ENCODE data around the gene TCERG1L.
"Not testable (repeated sequence)": the region's sequence is repeated elsewhere in the genome, so short reads cannot be mapped to it uniquely, and the experiment has no call there.

Gene TCERG1L

DNA sequence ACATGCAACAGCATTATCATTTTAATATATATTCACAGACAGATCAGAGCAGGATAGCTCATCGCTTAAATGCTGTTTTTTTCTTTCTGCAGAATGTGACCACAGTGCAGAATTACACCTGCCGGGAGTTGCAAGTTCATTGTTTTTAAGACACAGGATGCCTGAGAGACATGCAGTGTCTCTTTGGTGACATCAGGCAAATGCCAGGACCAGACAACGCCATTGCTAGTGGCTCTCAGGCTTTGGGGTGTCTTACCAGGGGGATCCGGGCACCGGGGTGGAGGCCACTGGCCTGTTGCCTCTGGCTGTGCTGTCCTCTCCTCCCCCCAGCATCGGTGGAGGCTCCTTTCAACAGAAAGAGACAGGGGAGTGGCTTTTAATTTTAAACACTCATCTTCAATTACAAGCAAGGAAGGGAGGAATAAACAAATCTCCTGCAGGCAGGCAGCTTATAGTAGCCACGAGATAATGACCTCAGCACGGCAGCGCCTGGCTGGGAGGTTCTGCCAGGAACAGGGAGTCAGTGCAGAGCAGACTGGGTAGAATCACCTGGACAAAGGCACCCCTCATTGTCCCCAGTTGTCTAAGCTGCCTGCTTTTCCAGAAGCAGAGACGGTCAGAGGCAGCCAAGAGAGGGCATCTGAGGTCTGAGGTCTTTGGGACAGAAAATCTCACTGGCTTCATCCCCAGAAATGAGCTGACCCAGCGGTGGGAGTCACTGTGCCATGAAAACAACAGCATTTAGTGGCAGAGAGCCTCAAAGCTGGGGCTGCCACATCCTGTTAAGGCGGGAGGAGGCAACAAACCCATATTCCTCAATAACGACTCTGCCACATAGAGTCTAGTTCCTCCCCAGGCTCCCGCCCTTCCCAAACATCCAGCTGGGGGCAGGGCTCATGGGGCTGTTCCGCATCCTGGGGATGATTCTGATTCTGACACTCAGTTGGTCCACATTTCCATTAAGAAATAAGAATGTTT lies 148.4 kb downstream of the TCERG1L start:
- DNase-seq (ENCODE audit: low read depth): no peak

DNA sequence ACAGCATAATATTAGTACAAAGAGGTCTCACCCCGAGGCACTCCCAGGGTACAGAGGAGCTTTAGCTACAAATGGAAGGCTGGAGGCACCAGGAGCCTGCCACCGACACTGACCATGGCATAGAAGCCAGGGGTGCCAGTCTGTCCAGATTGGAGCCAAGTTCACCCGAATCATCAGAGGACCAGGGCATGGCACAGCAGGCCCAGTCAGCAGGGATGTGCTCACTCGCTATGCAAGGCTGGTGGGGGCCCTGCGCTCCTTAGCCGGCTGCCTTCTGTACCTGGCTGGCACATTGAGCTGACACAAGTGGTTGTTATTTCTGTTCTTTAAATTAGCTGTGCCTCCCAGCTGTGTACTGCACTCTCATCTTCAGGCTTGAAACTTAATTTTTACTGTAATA lies 149.3 kb downstream of the TCERG1L start:
- DNase-seq (ENCODE audit: low read depth): no peak

DNA sequence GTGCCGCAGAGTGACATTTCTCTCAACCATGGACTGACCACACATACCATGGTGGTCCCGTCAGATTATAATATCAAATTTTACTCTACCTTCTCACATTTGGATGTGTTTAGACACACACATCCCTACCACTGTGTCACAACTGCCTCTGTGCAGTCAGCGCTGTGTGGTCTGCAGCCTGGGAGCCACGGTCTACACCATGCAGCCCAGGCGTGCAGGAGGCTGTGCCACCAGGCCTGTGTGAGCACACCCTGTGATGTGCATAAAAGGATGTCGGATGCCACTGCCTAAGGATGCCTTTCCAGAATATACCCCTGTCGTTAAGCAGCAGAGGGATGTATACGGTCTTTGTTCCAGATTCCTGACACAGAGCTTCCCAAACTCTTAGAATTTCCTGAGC lies 150.4 kb downstream of the TCERG1L start:
- no peak for DNase-seq (ENCODE audit: low read depth)

DNA sequence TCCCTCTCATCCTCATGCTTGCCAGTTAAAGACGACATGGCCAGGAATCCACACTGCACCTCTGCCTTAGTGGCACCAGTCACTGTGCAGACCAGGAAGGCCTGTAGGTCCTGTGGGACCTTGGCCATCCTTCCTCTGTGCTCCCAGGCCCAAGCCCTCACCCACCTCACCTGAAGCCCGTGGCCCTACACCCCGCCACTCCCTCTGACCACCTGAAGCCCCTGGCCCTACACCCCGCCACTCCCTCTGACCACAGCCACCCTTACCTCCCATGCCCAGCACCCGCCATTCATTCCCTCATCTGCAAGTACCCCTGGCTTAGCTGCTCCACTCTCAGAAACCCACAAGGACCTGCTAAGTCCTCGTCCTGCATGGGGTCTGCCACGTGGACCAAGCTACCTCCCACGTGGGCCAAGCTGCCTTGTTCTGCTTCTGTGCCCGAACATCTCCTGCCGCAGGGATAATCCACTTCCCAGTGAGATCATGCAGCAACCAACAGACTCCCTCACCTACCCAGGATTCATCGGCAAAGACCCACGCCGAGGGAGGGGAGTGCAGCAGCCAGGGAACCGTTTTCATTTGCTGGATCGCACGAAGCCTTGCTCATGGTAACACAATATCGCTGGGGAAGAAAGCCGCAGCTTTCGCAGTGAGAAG lies 151.2 kb downstream of the TCERG1L start:
- no peak for DNase-seq (ENCODE audit: low read depth)

DNA sequence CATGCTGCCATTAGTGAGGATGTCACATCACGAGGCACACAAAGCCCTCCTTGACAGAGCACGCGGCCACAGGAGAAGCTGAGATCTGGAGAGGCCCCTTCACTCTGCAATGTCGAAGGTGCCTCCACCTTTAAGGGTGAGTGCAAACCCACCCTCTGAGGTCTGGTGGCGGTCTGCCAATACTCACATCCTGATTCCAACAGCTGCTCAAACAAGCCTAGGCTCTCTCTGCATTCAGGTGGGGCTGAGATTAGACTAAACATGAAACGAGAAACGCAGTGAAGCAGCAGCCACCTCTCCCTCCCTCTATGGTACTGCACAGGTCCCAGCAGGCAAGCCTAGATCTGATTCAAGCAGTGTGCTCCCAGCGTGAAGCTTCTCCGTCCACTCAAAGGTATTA lies 151.8 kb downstream of the TCERG1L start:
- DNase-seq (ENCODE audit: low read depth): no peak

DNA sequence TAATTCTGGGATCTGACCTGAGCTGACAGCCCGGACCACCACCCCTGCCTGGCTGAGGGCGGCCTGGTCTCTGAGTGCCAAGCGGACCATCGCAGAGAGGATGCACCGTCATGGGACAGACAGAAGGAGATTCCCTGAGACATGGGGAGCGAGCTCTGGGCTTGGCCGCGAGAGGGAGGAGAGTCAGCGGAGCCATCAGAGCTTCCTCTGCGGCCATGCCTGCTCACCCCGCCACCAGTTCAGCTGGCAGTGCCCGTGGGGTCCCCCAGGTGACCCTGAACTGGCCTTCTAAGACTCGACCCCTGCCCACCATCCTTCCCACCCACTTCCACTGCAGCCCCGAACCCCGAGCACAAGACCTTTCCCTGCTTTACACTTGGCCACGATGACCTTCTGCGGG lies 152.8 kb downstream of the TCERG1L start:
- no peak for DNase-seq (ENCODE audit: low read depth)

DNA sequence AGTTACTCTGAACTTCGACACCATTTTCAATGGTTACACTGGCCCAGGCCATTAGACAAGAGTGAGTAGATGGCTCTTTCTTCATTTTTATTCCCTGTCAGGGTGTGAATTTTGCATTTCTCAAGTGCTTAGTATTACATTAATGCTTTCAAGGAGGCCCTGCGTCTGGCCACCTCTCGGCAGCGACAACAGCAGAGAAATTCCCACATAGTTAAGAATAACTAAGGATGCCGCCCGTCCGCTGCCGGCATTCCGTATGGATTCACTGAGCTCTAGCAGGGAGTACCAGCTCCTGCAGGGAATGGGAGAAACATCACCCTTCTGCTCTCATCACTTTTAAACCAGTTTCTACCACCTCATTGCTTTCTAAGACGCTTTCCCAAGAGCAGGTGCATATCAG lies 153.6 kb downstream of the TCERG1L start:
- DNase-seq (ENCODE audit: low read depth): no peak

DNA sequence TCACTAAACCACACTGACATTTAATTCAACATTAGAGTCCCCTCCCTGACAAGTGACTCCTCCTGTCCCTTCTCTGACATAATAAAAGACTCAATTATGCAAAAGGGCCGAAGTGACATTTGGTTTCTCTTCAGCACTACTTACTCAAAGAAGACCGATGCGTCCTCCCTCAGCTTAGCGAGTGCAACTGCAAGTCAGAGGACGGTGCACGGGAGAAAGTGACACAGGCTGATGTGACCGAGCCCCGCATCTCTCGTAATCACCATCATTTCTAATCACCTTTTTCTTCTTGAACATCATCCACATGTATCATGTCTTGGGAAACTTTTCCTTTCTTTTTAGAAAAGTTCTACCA lies 155.7 kb downstream of the TCERG1L start:
- DNase-seq (ENCODE audit: low read depth): no peak

DNA sequence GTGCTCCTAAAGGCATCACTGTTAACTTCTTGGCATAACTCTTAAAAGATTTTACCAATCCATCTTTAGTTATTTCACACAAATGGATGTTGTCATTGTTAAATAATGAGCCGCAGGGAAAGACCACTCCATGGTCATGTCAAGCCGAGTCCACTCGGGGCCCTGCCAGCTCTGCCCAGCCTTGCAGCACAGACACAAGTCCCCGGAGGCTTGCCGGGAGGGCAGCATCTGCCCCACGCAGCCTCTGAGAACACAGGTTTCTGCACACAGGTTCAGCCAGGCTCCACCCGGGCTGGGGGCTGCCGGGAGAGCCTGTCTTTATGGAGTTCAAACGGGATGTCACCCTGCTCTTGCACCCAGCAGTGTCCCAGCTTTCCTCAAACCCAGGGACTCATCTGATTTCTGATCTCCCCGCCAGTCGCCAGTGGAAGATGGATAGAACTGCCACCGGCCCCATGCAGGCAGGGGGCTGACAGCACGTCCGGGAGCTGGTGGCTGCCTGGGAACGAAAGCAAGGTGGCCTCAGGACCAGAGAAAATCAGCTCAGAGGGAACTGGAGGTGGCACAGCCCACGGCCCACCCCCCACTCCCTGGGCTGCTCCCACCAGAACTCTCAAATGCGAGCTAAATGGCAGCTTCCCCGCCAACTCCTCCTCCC lies 156.2 kb downstream of the TCERG1L start:
- no peak for DNase-seq (ENCODE audit: low read depth)

DNA sequence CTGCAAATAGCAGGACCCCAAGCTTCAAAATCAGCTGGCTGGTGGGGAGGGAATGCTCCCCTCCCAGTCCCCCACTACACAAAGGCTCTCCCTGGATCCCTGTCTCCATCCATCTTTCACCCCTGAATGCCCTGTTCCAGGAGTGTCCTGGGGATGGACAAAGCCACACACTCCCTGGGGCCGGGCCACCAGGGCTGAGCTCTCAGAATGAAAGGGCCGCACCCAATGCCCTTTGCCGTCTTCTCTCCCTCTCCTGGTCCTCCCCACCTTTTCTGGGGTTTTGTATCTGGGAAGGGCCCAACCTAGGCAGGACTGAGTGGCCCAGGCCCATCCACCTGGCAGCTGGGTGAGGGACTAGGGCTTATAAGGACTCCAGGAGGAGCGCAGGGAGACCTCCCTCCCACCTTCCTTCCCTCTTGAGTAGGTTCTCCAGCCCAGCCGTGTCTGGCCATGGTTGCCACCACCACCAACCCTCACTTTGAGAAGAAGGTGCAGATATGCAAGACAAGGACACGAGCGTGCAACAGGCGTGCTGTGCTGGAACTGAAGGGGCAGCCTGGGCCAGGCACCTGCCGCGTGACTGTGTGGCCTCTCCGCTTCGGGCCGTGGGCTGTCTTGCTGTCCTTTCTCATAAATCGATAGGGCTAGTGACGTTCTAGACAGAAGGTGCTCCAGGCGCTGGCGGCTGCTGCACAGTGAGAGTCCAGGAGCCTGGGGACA lies 157.1 kb downstream of the TCERG1L start:
- DNase-seq (ENCODE audit: low read depth): no peak

DNA sequence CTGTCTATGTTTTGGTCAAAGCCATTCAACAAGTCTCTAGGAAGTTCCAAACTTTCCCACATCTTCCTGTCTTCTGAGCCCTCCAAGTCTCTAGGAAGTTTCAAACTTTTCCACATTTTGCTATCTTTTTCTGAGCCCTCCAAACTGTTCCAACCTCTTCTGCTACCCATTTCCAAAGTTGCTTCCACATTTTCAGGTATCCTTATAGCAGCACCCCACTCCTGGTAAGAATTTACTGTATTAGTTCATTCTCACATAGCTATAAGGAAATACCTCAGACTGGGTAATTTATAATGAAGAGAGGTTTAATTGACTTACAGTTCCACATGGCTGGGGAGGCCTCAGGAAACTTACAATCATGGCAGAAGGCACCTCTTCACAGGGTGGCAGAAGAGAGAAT lies 159.1 kb downstream of the TCERG1L start:
- DNase-seq (ENCODE audit: low read depth): not testable (repeated sequence)

DNA sequence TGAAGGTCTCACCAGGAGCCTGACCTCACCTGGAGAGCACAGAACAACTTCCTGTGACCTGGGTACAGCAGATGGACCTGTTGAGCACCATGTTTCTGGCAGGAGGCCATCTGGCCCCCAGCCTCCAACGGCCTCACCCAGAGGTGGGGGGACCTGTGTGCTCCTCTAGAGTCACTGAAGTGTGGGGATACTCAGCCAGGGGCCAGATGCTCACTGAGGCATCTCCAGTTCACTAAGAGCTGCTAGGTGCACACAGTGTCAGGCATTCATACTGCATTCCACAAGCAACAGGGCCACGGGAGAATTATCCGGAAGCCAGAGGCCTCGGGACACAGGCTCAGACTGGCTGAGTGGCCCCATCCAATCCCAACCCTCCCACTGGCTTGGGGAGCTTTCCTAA lies 161.4 kb downstream of the TCERG1L start:
- DNase-seq (ENCODE audit: low read depth): no peak

DNA sequence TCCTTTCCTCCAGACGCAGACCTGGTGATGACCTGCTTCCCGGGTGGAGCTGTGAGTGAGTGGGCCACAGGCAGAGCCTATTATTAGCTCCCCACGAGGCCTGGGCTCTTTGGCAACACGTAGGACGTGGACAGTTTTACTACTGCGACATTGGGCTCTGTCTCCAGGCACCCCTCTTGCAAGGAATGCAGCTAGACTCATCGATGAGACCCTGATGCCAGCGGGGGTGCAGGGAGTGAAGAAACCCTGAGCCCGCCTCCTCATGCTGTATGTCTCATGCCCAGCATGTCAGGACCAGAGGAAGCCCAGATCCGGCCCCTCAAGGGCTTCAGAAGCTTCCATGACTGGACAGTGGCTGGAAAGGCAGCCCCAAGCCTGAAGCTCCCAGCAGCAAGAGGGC lies 161.9 kb downstream of the TCERG1L start:
- DNase-seq (ENCODE audit: low read depth): no peak

DNA sequence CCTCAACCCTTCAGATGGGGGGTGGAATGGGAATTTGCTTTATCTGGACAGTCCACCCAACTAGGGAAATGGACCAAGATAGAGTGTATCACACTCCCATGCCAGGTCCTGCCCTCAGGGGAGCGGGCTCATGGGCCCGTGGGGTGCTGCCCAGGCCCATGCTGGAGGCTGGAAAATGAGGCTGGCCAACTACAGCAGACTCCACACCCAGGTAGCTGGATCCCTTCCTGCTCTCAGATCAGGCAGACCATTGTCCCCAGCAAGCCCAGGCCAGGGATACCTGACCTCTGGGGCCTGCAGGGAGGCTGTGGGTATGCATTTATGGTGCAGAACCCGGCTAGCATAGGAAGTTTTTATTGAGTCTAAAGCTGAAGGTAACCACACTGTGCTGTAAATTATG lies 162.4 kb downstream of the TCERG1L start:
- DNase-seq (ENCODE audit: low read depth): no peak

DNA sequence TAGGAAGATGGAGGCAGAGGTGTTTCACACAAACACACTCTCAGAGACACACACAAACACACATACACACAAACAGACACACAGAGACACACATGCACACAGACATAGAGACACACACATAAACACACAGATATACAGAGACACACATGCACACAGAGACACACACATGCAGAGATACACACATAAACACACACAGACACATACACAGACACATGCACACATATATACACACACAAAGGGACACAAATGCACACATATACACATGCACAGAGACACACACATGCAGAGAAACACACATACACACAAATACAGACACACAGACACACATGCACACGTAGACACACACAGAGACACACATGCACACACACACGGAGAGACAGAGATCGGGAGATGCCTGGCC lies 163.3 kb downstream of the TCERG1L start:
- no peak for DNase-seq (ENCODE audit: low read depth)

DNA sequence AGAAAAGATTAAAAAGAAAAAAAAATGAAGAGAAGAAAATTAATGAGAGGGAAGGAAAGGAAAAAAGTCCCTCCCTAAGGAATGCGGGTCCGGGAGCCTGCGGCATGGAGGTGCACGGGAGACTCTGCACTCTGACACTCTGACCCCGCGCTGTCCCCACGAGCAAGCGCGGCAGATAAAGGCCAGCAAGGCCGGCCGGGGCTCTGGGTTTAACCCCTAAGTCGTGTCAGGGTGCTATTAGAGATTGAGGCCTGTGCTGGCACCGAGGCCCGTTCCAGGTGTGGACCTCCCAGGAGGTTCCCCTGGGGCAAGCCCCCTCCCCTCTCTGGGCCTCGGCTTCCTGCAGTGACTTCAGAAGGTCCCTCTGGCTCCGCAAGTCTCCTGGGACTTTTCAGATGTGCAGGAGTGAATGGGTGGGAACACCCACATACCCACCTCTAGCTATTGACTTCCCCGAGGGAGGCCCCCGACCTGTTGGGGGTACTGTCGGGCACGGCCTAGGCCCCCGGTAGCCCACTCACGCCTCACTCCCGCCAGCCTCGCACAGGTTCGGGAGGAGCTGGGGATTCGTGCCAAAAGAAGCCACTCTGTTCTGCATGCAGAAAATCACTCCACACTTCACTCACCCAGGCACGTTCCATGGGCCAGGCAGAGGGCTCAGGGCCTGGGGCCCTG lies 164.1 kb downstream of the TCERG1L start:
- DNase-seq (ENCODE audit: low read depth): no peak

DNA sequence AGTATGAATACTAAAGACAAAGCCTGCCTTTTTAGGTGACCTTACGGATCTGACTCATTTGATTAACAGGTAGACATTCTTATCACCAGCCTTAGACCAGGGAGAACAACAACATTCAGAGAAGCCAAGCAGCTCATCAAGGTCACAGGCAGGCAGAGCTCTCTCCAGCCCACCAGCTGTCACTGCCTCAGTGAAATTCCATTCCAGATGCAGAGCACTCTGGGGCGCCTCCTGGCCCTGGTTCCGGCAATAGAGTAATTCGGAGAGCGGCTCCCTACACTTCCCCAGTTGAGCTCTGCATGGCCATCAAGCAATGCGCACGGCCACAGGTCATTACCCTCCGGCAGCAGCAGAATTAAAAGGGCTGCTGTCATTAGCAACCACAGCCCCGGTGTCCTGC lies 164.7 kb downstream of the TCERG1L start:
- no peak for DNase-seq (ENCODE audit: low read depth)

DNA sequence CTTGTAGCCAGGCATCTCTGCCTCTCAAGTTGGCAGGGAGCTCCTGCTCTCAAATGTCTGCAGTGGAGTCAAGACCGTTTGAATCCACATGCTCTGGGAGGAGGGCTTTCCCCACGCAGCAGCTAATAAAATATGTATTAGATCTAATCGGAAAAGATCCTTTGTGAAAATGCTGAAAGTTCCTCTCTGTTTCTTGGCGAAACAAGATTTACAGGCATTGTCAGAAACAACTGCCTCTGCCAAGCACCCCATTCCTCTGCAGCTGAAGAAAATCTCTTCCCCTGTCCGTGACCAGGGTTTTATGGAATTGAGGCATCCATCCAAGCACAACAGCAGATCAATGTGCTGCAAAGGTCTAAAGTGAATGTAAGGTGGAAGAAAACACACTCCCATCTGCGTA lies 165.8 kb downstream of the TCERG1L start:
- DNase-seq (ENCODE audit: low read depth): no peak

DNA sequence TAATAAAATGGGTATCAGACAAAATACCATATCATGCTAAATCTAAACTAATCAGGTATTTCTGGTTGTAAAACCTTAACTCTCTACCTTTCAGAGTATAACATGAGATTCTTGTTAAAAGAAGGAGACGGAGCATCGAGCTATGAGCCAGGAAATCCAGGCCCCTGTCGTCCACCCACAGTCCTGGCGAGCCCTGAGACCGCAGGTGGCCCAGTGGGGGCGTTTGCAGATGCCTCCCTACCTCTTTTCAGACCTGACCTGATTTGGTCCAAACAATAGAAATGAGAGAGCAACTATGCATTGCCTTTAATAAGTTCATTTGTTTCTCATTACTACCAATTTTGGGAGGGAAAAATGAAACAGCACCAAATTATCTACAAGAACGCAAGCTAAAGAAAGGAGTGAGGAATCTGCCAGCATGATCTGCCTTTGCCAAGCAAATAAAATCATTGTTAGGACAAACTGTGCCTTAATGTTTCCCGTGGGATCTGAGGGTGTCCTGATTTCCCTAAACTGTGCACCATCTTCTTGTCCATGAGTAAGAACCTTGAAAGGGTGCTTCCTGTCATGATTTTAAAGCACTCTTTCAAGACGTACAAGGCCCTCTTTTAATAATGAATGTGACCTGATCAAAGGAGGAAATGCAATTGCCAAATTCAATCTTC lies 166.7 kb downstream of the TCERG1L start:
- no peak for DNase-seq (ENCODE audit: low read depth)

DNA sequence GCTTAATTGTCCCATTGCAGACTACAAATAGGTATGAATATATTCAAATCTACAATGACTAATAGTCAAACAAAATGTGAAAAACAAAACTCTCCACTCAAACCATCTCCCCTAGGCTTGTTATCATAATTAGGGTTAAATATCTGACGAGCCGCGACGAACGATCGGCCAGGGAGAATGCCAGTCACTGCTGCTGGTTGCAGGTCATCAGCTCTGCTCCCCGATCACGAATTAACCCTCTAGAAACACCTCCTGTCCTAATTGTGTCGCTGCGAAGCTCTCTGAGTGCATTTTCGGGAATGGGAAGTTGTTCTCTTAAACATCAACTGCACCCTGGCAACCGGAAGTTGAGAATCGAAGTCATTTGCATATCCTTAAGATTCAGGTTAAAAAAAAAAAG lies 167.3 kb downstream of the TCERG1L start:
- DNase-seq (ENCODE audit: low read depth): no peak

DNA sequence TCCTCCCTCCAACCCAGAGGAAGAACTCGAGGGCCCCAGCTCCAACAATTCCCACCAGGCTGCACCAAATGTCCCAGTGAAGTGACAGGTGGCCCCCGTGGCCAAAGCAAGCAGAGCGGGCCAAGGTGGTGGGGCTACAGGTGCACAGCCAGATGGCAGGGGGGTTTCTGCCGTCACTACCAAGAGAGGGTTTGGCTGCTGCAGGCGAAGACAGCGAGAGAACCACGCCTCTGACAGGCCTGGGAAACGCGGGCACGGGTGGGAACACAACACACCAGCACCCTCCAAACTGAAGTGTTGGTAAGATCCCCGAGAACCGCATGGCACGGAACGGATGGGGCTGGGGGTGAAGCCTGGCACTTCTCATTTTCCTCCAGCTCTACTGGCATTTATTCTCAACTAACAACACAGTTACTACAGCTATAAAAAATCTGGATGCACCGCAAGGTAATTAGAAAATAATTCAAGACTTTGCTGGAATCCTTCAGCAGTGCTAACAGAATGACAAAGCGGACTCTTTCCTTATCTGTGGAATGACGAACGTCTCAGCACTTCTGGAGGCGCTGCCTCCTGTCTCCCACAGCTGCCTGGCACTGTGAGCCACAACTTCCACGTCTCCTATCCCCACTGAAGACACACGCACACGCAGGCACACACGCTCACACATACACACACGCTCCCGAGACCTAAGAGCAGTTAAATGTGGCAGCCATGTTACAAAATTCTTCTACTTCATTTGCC lies 167.9 kb downstream of the TCERG1L start:
- no peak for DNase-seq (ENCODE audit: low read depth)

Measured in activated gamma-delta T cell treated with anti-CD3 and anti-CD28 coated beads, Interleukin-2, amount 50 U/mL, for 16 hours (primary cell).